GM23338 (cell line): Measurements from ENCODE around the gene SLC25A13. TPM values are rescaled to one million over a fixed set of nuclear protein-coding genes. Genes with fewer than 3 reads are reported as not detected.

Experiments used
- ATAC-seq: fragments of 200-7000 bp; cut with Tn5 transposase; 3 replicates; pipeline ENCODE4 v1.9.1; 2020
- DNase-seq: peaks from one replicate; pipeline ENCODE4 v3.0.0-alpha.2; 2015; ENCODE audit warnings: low spot score
- H2AFZ ChIP-seq: fragments of 200-600 bp; sonication (generic); 2 replicates; pipeline ENCODE4 v1.8.0; 2016; ENCODE audit warnings: antibody characterized with exemption, mild to moderate bottlenecking, moderate library complexity
- H3F3A ChIP-seq: fragments of 200-600 bp; sonication (generic); replicated peaks from 2 replicates; pipeline ENCODE4 v1.8.0; 2017; ENCODE audit warnings: antibody characterized with exemption, mixed run types, low read depth
- H3K27ac ChIP-seq: fragments of 200-600 bp; sonication (generic); 2 replicates; pipeline ENCODE4 v1.6.1; 2016; ENCODE audit warnings: low read depth
- H3K27me3 ChIP-seq: fragments of 200-600 bp; sonication (generic); 2 replicates; pipeline ENCODE4 v1.8.0; 2016; ENCODE audit warnings: mild to moderate bottlenecking, mixed run types, moderate library complexity; ENCODE audit not compliant: insufficient read depth
- H3K36me3 ChIP-seq: fragments of 200-600 bp; sonication (generic); 2 replicates; pipeline ENCODE4 v1.8.0; 2016; ENCODE audit warnings: mild to moderate bottlenecking; ENCODE audit not compliant: insufficient read depth
- H3K4me1 ChIP-seq: fragments of 200-600 bp; sonication (generic); 2 replicates; pipeline ENCODE4 v1.8.0; 2016; ENCODE audit warnings: mild to moderate bottlenecking, moderate library complexity; ENCODE audit not compliant: insufficient read depth
- H3K4me2 ChIP-seq: fragments of 200-600 bp; sonication (generic); 2 replicates; pipeline ENCODE4 v1.7.1; 2017; ENCODE audit warnings: mixed run types
- H3K4me3 ChIP-seq: fragments of 200-600 bp; sonication (generic); 2 replicates; pipeline ENCODE4 v1.6.1; 2016; ENCODE audit warnings: mixed run types
- H3K79me2 ChIP-seq: fragments of 200-600 bp; sonication (generic); replicated peaks from 2 replicates; pipeline ENCODE4 v1.8.0; 2017; ENCODE audit warnings: mild to moderate bottlenecking; ENCODE audit not compliant: insufficient read depth
- H3K9me2 ChIP-seq: fragments of 200-600 bp; sonication (generic); 2 replicates; pipeline ENCODE4 v1.8.0; 2017; ENCODE audit not compliant: insufficient read depth
- H4K20me1 ChIP-seq: fragments of 200-600 bp; sonication (generic); replicated peaks from 2 replicates; pipeline ENCODE4 v1.8.0; 2017; ENCODE audit warnings: mild to moderate bottlenecking; ENCODE audit not compliant: insufficient read depth
- H3K27ac Mint-ChIP-seq: 2 replicates; pipeline ENCODE4 v1.8.0; 2020; ENCODE audit warnings: inconsistent platforms, mild to moderate bottlenecking, moderate library complexity, mixed read lengths
- H3K27me3 Mint-ChIP-seq: 3 replicates; pipeline ENCODE4 v1.8.0; 2022; ENCODE audit warnings: low read depth, mild to moderate bottlenecking, moderate library complexity, mixed read lengths, inconsistent platforms; ENCODE audit not compliant: insufficient read depth, poor library complexity
- H3K36me3 Mint-ChIP-seq: 3 replicates; pipeline ENCODE4 v1.8.0; 2021; ENCODE audit warnings: low read depth, mild to moderate bottlenecking, inconsistent platforms, moderate library complexity, mixed read lengths
- H3K4me1 Mint-ChIP-seq: 3 replicates; pipeline ENCODE4 v1.8.0; 2020; ENCODE audit warnings: mild to moderate bottlenecking, inconsistent platforms, mixed read lengths
- H3K4me3 Mint-ChIP-seq: 3 replicates; pipeline ENCODE4 v1.8.0; 2021; ENCODE audit warnings: moderate library complexity, mild to moderate bottlenecking, inconsistent platforms, mixed read lengths
- H3K9me3 Mint-ChIP-seq: 3 replicates; pipeline ENCODE4 v1.8.0; 2020; ENCODE audit warnings: moderate library complexity, mild to moderate bottlenecking, inconsistent platforms, mixed read lengths
- CTCF ChIP-seq, 2 experiments: fragments of 200-600 bp in 1 of 2; sonication (generic) in 1 of 2; conservative IDR thresholded peaks; 2 replicates each; pipeline versions ENCODE4 v1.5.1 to v1.6.1; 2016 to 2017; ENCODE audit warnings: antibody characterized with exemption in 2 of 2, low read depth in 2 of 2, mild to moderate bottlenecking in 2 of 2, moderate library complexity in 1 of 2
- ETS1 ChIP-seq: IDR thresholded peaks from 2 replicates; pipeline ENCODE4 v1.6.1; 2016; ENCODE audit warnings: antibody characterized with exemption
- EZH2phosphoT487 ChIP-seq: fragments of 200-600 bp; sonication (generic); IDR thresholded peaks from one replicate; pipeline ENCODE4 v1.8.1; 2018; ENCODE audit warnings: antibody characterized with exemption; ENCODE audit not compliant: unreplicated experiment
- JUNB ChIP-seq: IDR thresholded peaks from one replicate; pipeline ENCODE4 v1.6.1; 2016; ENCODE audit warnings: antibody characterized with exemption; ENCODE audit not compliant: unreplicated experiment
- NANOG ChIP-seq: IDR thresholded peaks from 2 replicates; pipeline ENCODE4 v1.6.1; 2016; ENCODE audit warnings: antibody characterized with exemption, borderline replicate concordance
- ZNF462 ChIP-seq: fragments of 250-450 bp; sonication (Bioruptor Pico); IDR thresholded peaks from 2 replicates; pipeline ENCODE4 v1.5.0; 2020; ENCODE audit warnings: mild to moderate bottlenecking, moderate library complexity
- polyA plus RNA-seq: library from polyadenylated mRNA; unstranded; fragments of >200 nt; fragmentation: Nextera tagmentation; extraction: Ambion mirVana; gene quantifications from 2 replicates; pipeline ENCODE4 v1.2.1, GENCODE V29; 2016
- total RNA-seq: library from RNA; depleted of rRNA; stranded (reverse); fragments of >200 nt; shearing (Covaris generic); gene quantifications from 2 replicates; pipeline ENCODE4 v1.2.3, GENCODE V29; 2014

The SLC25A13 gene
- total and polyA plus RNA-seq, 2 experiments from 2014 or later = 51.1 to 84.6 TPM

GRCh38 chr7:96080027-96080426 lies 241.9 kb downstream of the SLC25A13 start (continued):
- TF ChIP-seq ZNF462 (CRISPR knock-in tag) (no peak), EZH2phosphoT487 (no peak), NANOG (no peak), ETS1 (no peak)

GRCh38 chr7:96076350-96076707 lies 245.6 kb downstream of the SLC25A13 start:
- ATAC-seq = no peak
- TF ChIP-seq CTCF (conservative IDR thresholded peaks at IDR 0.05; ENCODE audit: low read depth in 2 of 2) (no peak), ZNF462 (CRISPR knock-in tag) (no peak), EZH2phosphoT487 (no peak), JUNB (no peak)

More at GRCh38 chr7:96076350-96076707, 245.6 kb downstream of the SLC25A13 start:
- peaks cover 16% of the 10 kb centered on the region for H3K27me3 Mint-ChIP-seq
- H4K20me1 ChIP-seq = no peaks in the 10 kb centered on the region
- no peaks in the 10 kb centered on the region for H3K36me3 ChIP-seq
- no peaks in the 10 kb centered on the region for H3K36me3 Mint-ChIP-seq
- H3K4me3 ChIP-seq = peak overlapping the region; percentile 65
- no peaks in the 10 kb centered on the region for H3F3A ChIP-seq
- H3K27me3 ChIP-seq = peaks cover 27% of the 10 kb centered on the region
- H2AFZ ChIP-seq = peak overlapping the region; percentile 94
- H3K4me1 Mint-ChIP-seq = peaks cover 2% of the 10 kb centered on the region; the same call in 1 of the 3 replicates
- H3K27ac ChIP-seq = no peak overlapping the region
- no peaks in the 10 kb centered on the region for H3K9me2 ChIP-seq
- no peak overlapping the region for H3K27ac Mint-ChIP-seq
- peak overlapping the region; percentile 83 for H3K4me3 Mint-ChIP-seq
- H3K4me2 ChIP-seq = peak overlapping the region; percentile 92
- H3K4me1 ChIP-seq = 0 out of 2 replicates have a peak, but pooled peaks cover 4% of the 10 kb centered on the region
- H3K79me2 ChIP-seq = no peaks in the 10 kb centered on the region
- no peaks in the 10 kb centered on the region for H3K9me3 Mint-ChIP-seq
- no peak for DNase-seq
